Head of caudate nucleus (tissue), 42 donors: ENCODE results near the gene CNTN2.

ENCODE experiments used
- DNase-seq, 42 donors: peaks; one replicate each; pipeline versions ENCODE4 v3.0.0 to v3.0.0-alpha.2; 2020 to 2021; ENCODE audit warnings: mixed read lengths in 7 of 42
- intact Hi-C: fragments of 100-400 bp; cut with DNase I; formaldehyde crosslinking; loops from one replicate; pipeline ENCODE4 v1.15.0; 2022

CNTN2 gene

GRCh38 chr1:205091043-205091740, 48.2 kb downstream of the CNTN2 start:
- DNase-seq, result no peak
- intact Hi-C loops, result no loop called here

- no peak for DNase-seq
- intact Hi-C loops, result no loop called here
Measured at GRCh38 chr1:205095422-205095821, 52.4 kb downstream of the CNTN2 start.

GRCh38 chr1:205098242-205098641, 55.2 kb downstream of the CNTN2 start:
- intact Hi-C loops, result no loop called here
- no peak for DNase-seq

- intact Hi-C loops, result no loop called here
- no peak for DNase-seq
Measured at GRCh38 chr1:205102404-205102803, 59.4 kb downstream of the CNTN2 start.

DNA sequence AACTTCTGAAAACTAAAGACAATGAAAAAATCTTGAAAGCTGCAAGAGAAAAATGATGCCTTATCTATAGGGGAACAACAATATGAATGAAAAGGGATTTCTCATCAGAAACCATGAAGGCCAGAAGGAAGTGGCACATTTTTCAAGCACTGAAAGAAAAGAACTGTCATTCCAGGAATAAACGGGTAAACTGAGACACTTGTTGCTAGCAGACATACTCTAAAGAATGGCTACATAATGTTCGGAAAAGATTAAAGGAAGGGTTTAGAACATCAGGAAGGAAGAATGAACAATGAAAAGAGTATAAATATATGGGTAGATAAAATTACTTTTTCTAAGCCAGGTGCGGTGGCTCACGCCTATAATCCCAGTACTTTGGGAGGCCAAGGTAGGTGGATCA, 64.3 kb downstream of the CNTN2 start:
- no peak for DNase-seq
- intact Hi-C loops, result no loop called here

DNA sequence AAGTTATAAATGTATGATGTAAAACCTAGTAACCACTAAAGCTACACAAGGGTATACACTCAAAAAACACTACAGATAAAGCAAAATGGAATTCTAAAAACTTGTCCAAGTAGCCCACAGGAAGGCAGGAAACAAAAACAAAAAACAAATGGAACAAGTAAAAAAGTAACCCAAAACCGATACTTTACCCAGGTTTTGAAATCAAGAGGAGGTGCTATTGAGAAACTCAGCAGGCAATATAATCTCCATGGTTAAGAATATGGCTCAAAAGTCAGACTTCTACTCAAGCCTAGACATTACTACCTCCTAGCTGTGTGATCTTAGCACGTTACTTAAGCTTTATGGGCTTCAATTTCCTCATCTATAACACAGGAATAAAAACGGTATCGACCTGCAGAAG, 65.5 kb downstream of the CNTN2 start:
- intact Hi-C loops, result no loop called here
- DNase-seq, result no peak

DNA sequence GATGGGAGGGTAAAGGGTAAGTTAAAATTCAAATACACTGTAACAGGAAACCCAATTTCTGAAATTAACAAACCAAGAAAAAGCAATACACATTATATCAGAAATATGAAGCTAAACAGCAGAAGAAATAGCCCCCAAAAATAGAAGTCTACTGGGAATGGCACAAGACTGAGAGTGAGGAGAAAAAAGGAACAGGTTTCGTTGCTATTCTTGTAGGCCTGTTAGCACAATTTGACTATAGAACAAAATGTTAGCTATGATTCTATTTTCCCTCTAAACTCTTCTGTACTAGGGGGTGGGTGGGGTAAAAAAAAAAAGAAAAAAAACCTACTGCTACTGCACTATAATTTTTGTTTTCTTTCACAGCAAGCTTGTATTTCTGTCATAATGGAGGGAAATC, 66.3 kb downstream of the CNTN2 start:
- DNase-seq, result peak in 1 of 42 donors; percentile 8
- intact Hi-C loops, result no loop called here

GRCh38 chr1:205109711-205110110, 66.7 kb downstream of the CNTN2 start:
- intact Hi-C loops, result no loop called here
- peak in 1 of 42 donors; percentile 12 for DNase-seq

GRCh38 chr1:205111354-205111753, 68.3 kb downstream of the CNTN2 start:
- intact Hi-C loops, result no loop called here

DNA sequence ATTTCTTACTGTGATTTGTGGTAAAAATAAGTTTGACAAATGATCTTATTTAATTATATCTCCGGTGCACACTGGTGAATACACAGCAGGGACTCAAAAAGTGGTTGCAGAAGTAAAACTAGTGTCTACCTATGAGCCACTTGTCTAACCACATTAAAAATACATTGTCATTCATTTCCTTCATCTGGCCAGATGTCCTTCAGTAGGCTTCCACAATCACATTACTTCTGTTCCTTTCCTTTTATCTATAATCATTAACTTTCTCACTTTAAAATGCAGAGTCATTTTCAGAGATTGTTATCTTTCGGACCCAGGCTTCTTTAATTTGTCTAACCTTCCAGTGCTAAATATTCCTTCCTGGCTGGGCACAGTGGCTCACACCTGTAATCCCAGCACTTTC, 75.7 kb downstream of the CNTN2 start:
- intact Hi-C loops, result no loop called here
- DNase-seq, result no peak

More at GRCh38 chr1:205111354-205111753, 68.3 kb downstream of the CNTN2 start:
- no peak for DNase-seq

DNA sequence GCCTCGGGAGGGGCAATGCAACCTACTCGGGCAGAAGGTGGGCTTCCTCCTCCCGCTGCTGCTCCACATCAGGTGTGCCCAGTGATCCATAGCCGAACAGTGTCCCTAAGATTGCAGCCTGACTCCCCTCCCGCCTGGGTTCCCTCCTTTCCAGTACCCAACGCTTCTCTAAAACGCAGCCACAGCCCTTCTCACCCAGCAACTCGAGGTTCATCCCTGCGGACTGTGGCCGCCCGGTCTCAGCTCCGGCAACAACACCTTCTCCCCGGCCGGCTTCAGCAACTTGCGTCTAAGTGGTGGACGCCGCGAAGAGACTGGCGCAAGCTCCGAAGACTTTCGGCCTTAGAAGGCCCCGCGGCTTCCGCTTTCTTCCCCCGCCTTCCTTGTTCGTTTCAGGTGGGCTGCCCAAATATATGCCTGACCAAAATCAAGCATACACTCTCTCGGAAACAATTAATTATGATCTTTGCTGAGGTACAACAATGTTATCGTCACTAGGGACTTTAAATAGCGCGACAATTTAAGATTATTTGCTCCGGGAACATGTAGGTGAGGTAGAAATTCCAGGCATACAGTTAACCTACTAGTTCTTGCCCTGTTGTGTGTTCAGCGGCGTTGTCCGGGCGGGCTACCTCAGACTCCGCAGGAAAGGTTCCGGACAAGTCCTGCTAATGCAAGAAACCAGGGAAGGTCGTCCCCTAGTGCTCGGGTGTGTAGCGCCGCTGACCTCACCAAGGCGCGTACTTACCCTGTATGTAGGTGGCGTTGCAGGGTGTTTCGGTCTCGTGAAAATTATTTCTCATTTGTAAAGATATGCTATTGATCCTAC, 78.9 kb downstream of the CNTN2 start, which contains the start of gene RBBP5:
RBBP5 (minus strand) TSS at position 319 of the 829 bp plus-strand sequence; CDS start at position 214, 105 bp downstream.
- intact Hi-C loops, result loop anchor here (5.0 kb wide), 2 partner anchors 90 to 135 kb away; partner anchors contain the start of gene DSTYK
- DNase-seq, result peak; percentile 91 to 99 (median 96)

GRCh38 chr1:205122489-205122882, 79.5 kb downstream of the CNTN2 start:
- DNase-seq, result no peak
- intact Hi-C loops, result loop anchor here (5.0 kb wide), 2 partner anchors 90 to 135 kb away; partner anchors contain the start of gene DSTYK

GRCh38 chr1:205124726-205125125, 81.7 kb downstream of the CNTN2 start:
- no peak for DNase-seq
- intact Hi-C loops, result loop anchor here (5.0 kb wide), 2 partner anchors 88 to 137 kb away; partner anchors contain the start of gene DSTYK

GRCh38 chr1:205127646-205128045, 84.6 kb downstream of the CNTN2 start:
- intact Hi-C loops, result no loop called here
- no peak for DNase-seq
